IPS-15b (cell line): ENCODE measurements around the gene PDIA4.

Experiments used
- H3K27me3 ChIP-seq: one replicate; pipeline ENCODE4 v1.6.1; 2013; ENCODE audit warnings: low read length; ENCODE audit not compliant: control insufficient read depth, insufficient read depth
- H3K36me3 ChIP-seq: one replicate; pipeline ENCODE4 v1.6.1; 2013; ENCODE audit warnings: low read length; ENCODE audit not compliant: control insufficient read depth, insufficient read depth
- H3K4me1 ChIP-seq: one replicate; pipeline ENCODE4 v1.6.1; 2013; ENCODE audit warnings: mild to moderate bottlenecking, low read length; ENCODE audit not compliant: control insufficient read depth, insufficient read depth
- H3K4me3 ChIP-seq: one replicate; pipeline ENCODE4 v1.5.1; 2013; ENCODE audit warnings: low read depth, low read length
- H3K9ac ChIP-seq: one replicate; pipeline ENCODE4 v1.6.1; 2013; ENCODE audit warnings: low read depth, mild to moderate bottlenecking, low read length
- H3K9me3 ChIP-seq: one replicate; pipeline ENCODE4 v1.6.1; 2013; ENCODE audit warnings: mild to moderate bottlenecking, low read length; ENCODE audit not compliant: control insufficient read depth, insufficient read depth

Gene PDIA4

DNA sequence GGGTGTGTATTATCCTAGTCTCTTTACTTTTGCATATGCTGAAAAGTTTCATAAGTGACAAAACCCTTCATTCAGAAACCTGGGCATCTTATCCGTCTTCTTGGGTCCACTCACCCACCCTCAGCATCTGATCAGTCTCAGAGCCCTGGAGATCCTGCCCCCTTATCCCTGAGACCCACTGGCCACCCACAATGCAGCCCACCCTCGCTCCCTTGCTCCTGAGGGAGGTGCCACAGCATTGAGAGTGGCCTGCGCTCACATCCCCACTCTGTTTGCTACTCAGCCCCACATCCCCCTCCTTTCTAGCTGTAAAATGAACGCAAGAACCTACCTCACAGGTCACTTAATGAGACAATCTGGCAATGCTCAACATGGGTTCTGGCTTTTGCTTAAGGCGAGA is 27.3 kb downstream of the PDIA4 start:
- Histone ChIP-seq H3K4me1 (no peaks in the 10 kb centered on the region), H3K4me3 (no peak overlapping the region), H3K9ac (no peak overlapping the region), H3K9me3 (no peaks in the 10 kb centered on the region), H3K36me3 (peaks cover 31% of the 10 kb centered on the region), H3K27me3 (no peaks in the 10 kb centered on the region)

DNA sequence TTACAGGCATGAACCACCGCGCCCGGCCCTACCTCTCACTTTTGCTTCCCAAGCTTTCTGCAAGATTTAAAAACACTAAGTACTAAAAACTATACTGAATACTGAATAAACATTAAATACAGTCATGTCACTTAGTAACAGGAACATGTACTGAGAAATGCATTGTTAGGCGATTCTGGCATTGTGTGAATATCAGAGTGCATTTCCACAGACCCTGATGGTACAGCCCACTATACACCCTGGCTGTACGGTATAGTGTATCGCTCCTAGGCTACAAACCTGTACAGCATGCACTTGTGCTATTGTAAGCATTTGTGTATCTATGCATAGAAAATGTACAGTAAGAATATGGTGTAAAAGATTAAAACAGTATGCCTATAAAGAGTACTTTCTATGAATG is 29.1 kb downstream of the PDIA4 start:
- H3K27me3 ChIP-seq, result no peaks in the 10 kb centered on the region

DNA sequence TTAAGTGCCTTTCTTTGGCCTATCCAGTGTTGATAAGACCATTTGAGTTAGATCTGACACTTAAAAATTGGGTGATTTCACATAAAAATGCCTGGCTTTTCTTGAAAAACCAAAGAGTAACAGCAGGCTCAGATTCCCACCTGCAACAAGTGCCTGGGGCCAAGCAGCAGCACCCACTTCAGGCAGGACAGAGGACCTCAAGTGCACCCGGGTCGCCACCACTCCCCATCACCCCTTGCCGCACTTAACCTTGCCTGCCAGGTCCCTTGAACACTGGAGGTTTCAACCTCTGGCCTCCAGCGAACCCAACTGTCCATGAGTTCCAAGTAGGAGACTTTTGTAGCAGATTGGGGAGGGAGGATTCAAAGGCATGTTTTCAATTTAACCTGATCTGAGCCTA is 30.8 kb downstream of the PDIA4 start:
- Histone ChIP-seq H3K9me3 (no peaks in the 10 kb centered on the region), H3K4me3 (no peak overlapping the region), H3K36me3 (no peaks in the 10 kb centered on the region), H3K4me1 (no peaks in the 10 kb centered on the region), H3K27me3 (no peaks in the 10 kb centered on the region), H3K9ac (no peak overlapping the region)

More for the DNA sequence above, 29.1 kb downstream of the PDIA4 start:
- H3K9ac ChIP-seq, result no peak overlapping the region
- no peak overlapping the region for H3K4me3 ChIP-seq
- H3K4me1 ChIP-seq, result no peaks in the 10 kb centered on the region
- H3K36me3 ChIP-seq, result peaks cover 15% of the 10 kb centered on the region
- no peaks in the 10 kb centered on the region for H3K9me3 ChIP-seq

DNA sequence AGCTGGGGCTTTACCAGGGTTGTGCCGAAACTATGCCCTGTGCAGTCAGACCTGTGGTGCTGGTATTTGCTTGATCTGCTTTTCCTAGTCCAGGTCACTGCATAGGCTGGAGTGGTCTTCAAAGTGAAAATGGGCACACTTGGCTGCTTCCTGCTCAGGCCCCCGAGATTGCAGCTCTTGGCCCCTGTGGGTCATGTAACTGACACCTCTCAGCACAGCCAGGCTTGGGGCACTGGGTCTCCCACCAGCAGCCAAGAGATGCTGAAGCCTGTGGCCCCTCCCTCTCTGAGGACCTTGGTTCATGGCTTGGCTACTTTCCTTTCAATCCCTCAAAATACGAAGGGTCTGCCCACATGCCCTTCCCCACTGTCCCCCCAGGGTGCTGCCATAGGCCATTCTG is 33.7 kb downstream of the PDIA4 start:
- H3K9ac ChIP-seq, result no peak overlapping the region
- H3K4me1 ChIP-seq, result no peaks in the 10 kb centered on the region
- no peak overlapping the region for H3K4me3 ChIP-seq

DNA sequence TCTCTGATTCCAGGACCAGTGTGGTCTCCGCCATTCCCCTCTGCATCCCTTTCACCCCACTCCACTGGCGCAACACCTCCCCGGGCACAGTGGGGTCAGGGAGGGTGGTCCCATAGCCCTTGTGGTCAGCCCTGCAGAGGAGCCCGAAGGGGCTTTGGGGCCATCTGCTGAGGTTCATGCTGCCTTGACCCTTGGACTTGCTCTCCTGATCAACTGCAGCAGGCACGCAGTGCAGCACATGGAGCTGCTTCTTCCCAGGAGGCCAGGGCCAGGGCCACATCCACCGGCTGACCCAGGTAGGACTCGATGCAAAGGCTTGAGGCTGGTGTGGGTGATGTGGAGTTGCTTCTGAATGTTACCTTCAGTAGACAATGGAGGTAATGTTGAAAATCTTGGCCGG is 35.1 kb downstream of the PDIA4 start:
- no peak overlapping the region for H3K4me3 ChIP-seq
- H3K9me3 ChIP-seq, result no peaks in the 10 kb centered on the region
- no peaks in the 10 kb centered on the region for H3K4me1 ChIP-seq
- no peaks in the 10 kb centered on the region for H3K27me3 ChIP-seq
- no peak overlapping the region for H3K9ac ChIP-seq
- no peaks in the 10 kb centered on the region for H3K36me3 ChIP-seq

More for the DNA sequence above, 33.7 kb downstream of the PDIA4 start:
- Histone ChIP-seq H3K27me3 (no peaks in the 10 kb centered on the region), H3K9me3 (no peaks in the 10 kb centered on the region), H3K36me3 (no peaks in the 10 kb centered on the region)

DNA sequence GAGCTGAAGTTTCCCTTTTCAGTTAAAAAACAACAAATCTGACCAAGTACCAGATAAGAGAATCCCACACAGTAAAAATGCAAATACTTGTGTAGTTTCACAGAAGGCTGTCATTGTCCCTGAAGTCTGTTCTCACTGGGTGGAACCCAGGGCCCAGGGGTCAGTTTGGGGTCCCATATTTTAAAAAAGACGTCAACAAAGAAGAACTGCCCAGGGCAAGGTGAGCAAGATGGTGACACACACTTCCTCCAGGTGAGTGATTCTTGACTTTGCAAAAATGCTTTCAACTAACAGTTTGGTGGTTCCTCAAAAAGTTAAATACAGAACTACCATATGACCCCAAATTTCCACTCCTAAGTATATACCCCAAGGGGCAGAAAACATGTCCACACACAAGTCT is 36.8 kb downstream of the PDIA4 start:
- Histone ChIP-seq H3K4me3 (no peak overlapping the region), H3K27me3 (no peaks in the 10 kb centered on the region), H3K4me1 (no peaks in the 10 kb centered on the region), H3K9me3 (no peaks in the 10 kb centered on the region), H3K36me3 (no peaks in the 10 kb centered on the region), H3K9ac (no peak overlapping the region)

DNA sequence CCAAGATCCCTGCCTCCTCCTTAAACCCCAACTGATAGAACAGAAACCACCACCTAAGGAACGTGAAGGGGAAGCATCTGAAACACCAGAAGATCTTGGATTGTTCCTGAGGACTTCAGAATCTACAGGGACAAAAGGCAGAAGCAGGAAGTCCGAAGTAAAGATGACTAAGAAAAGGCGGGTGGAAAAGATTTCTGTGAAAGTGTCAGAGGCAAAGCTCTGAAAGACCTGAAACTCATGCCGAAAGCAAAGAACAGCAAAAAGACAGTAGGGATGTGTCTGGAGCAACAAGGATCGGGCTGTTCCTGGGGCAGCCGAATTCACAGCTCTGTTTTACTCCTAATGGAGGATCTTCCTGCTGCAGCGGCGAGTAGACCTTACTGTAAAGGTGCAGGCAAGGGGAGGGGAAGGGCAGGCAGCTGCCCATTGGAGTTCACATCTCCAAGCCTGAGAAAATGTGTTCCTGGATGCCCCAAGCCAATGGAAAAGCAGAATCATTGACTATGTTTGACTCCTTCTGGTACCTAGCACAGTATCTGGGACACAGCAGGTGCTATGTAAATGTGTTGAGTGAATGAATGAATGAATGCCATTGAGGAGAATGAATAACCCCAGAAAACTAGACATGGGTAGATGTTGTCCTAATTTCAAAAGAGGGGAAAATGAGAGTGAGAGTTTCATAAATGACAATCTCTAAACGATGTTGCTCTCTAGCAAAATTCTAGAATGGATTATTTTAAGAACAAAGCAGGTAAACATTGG is 40.4 kb downstream of the PDIA4 start:
- peak overlapping the region; percentile 67 for H3K9ac ChIP-seq
- H3K4me3 ChIP-seq, result peak overlapping the region; percentile 86
- H3K36me3 ChIP-seq, result no peaks in the 10 kb centered on the region
- H3K9me3 ChIP-seq, result no peaks in the 10 kb centered on the region
- no peaks in the 10 kb centered on the region for H3K4me1 ChIP-seq
- no peaks in the 10 kb centered on the region for H3K27me3 ChIP-seq

DNA sequence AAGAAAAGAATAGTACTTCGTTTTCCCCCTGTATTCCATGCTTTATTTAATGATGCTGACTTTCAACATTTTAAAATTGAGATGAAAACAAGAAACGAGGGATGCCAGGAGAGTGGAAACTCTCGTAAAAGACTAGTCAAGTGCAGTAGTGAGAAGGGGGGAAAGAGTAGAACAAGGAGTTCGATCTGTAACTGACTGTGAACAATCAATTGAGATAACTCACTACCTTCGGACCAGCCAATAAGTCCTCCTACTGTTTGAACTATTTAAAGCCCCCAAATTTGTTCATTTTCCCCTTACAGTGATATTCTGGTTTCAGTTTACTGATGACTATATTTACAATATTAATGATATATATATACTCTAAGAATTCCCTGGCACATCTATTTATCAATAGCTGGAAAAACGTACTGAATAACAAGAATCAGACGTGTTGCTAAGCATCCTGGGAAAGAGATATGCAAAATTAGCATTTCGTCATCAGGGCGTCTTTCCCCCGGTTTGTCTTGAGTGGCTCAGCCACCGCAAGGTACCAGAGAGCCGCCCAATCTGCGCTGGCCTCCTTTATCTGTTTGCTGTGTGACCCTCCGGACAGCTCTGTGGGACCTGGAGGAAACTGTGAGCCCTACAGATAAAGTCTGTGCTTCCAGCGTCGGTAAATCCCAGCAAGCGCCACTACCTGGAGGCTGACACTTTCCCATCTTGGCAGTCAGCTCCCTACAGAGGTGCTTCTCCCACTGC is 41.1 kb downstream of the PDIA4 start:
- peak overlapping the region; percentile 86 for H3K4me3 ChIP-seq
- no peaks in the 10 kb centered on the region for H3K9me3 ChIP-seq
- H3K27me3 ChIP-seq, result no peaks in the 10 kb centered on the region
- no peaks in the 10 kb centered on the region for H3K4me1 ChIP-seq
- H3K36me3 ChIP-seq, result no peaks in the 10 kb centered on the region
- H3K9ac ChIP-seq, result peak overlapping the region; percentile 67

DNA sequence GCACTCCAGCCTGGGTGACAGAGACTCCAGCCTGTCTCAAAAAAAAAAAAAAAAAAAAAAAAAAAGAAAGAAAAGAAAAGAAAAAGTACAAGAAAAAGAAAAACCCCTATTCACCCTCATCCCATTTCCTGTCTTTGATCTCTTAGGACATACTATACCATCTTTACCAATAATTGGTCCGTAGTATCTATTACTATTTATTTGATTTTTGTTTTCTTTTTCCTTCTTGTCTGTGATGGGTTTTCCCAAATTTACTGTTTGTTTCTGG is 41.6 kb downstream of the PDIA4 start:
- H3K36me3 ChIP-seq, result no peaks in the 10 kb centered on the region
- H3K9ac ChIP-seq, result no peak overlapping the region
- no peaks in the 10 kb centered on the region for H3K27me3 ChIP-seq
- H3K4me1 ChIP-seq, result no peaks in the 10 kb centered on the region
- no peaks in the 10 kb centered on the region for H3K9me3 ChIP-seq
- H3K4me3 ChIP-seq, result peak overlapping the region; percentile 86

DNA sequence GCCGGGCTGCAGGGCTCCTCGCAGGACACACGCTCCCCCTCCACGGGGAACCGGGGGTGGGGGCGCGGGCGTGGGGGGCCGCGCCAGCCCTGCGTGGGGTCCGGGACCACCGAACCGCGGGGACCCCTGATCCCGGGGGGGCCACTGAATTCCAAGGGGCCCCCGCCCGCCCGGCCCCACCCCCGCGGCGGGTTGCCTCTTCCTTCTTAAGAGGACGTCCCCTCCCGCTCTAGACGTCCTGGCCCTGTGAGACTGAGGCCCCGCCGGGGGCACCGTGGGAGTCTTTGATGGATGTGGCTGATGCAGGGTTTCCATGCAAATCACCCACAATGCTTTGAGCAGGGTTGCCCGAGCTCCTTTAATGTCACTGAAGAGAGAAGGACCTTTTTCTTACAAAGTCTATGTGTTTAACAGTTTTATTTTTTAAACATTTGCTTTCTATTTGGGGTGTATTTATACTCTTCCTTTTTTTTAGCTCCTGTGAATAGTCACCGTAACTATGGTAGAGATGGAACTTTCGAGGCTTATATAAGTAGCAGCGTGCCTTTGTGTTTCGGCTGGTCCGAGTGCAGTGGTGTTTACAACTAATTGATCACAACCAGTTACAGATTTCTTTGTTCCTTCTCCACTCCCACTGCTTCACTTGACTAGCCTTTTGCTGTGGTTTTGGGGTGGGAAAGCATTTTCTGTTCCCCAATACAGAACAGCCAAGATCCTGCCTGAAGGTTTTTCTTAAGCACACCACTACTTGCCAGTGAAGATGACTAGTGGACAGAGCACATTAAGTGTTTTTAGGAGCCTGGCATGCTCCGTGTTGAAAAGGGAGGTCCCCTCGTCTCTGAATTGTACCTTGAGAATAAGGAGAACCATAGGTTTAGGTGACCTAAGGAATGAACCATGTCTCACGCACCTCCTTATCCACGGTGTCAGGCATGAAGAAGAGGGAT is 44.8 kb downstream of the PDIA4 start:
- Histone ChIP-seq H3K36me3 (no peaks in the 10 kb centered on the region), H3K4me1 (peaks cover under 1% of the 10 kb centered on the region), H3K9ac (peak overlapping the region; percentile 48), H3K27me3 (no peaks in the 10 kb centered on the region), H3K9me3 (no peaks in the 10 kb centered on the region), H3K4me3 (peak overlapping the region; percentile 62)

DNA sequence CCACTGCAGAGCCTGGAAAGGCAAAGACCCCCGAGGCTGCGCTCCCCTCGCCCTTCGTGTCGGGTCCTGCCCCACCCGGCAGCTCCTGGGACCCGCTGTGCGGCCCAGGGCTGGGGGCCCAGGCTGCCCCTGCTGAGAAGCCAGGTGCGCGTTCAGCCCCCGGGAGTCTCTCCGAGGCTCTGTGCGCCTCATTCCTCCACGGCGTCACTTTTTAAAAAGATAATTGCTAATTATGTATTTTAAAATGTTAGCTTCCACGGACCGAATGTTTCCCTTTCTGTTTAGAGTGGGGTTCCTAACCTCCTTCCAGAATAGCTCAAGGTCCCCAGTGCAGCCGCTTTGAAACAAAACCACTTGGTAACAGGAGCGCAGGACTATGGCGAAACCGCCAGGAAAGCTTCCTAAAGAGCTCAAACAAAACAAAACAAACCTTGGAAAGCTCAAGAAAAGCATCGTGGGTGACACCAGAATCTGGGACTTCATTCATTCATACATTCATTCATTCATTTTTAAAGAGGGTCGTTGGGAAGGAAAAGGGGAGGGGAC is 45.6 kb downstream of the PDIA4 start:
- Histone ChIP-seq H3K4me1 (peaks cover 6% of the 10 kb centered on the region), H3K27me3 (no peaks in the 10 kb centered on the region), H3K9me3 (no peaks in the 10 kb centered on the region), H3K36me3 (no peaks in the 10 kb centered on the region), H3K9ac (peak overlapping the region; percentile 47), H3K4me3 (peak overlapping the region; percentile 62)
